ENCODE measurements around the gene PIAS4. TPM values are rescaled to one million over a fixed set of nuclear protein-coding genes. Genes with fewer than 3 reads are reported as not detected.

Gene PIAS4
- total RNA-seq, 5 donors from 2014 or later (not counting 1 experiment from before 2014, with no cell fraction given): 21.8 to 42.6 (median 31.4) TPM

DNA sequence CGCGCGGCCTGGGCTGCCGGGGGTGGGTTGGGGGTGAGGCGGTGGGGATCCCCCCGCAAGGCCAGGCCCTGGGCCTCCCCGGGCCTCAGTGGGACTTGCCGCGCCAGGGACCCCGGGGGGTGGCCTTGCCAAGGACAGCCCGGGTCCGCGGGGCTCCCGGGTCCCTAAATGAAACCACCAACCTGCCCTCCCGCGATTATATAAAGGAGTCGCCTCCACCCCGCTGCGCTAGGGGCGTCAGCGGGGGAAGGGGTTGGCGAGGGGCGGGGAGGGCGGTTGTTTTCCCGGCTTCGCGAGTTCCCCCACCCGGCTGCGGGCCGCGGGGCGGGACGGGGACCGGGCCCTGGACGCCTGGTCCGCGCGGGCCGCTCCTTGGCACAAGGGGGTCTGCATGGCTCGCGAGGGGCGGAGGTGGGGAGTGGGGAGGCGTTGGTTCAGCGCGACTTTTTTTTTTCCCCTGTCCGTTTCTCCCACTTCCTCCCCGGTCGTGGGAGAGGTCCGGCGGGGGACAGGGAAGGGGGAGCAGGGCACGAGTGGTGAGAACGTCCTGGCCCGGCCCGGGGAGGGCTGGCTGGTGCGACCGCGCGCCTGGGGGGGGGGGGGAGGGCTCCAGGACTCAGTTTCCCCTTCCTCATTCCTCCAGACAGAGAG lies 60.0 kb downstream of the PIAS4 start:
- H3K9me3 ChIP-seq: no peaks in the 10 kb centered on the region
- H3K27me3 ChIP-seq (replicated peaks in 1 of 2; ENCODE audit: control insufficient read depth in 2 of 2, extremely low read depth in 1 of 2, insufficient read depth in 2 of 2, low read length in 1 of 2): no peaks in the 10 kb centered on the region
- ATAC-seq (replicated peaks in 1 of 4): peak; percentile 2 to 18 (median 6)
- Mint-ChIP-seq H3K27ac (peak overlapping the region; percentile 92 to 93), H3K4me1 (peaks cover 28 to 37% (median 35%) of the 10 kb centered on the region in 3 donors), H3K27me3 (no peaks in the 10 kb centered on the region), H3K4me3 (peak overlapping the region; percentile 80 to 84 (median 81)), H3K9me3 (no peaks in the 10 kb centered on the region), H3K36me3 (no peaks in the 10 kb centered on the region)
- 3% methylated on average over 8 of the region's 58 CpGs for WGBS (ENCODE audit: insufficient coverage)
- H3K27ac ChIP-seq (ENCODE audit: low read length): peak overlapping the region; percentile 78
- ChIA-PET CTCF (interaction anchor here in 1 of 2 donors (1.0 kb wide), 1 partner anchor 37 kb away, joined by 6 read pairs; no protein-coding TSS in a partner anchor), POLR2A (interaction anchor here (0.6 to 1.0 kb wide), 3 partner anchors 10 to 179 kb away, joined by 3 to 15 read pairs (median 4); no protein-coding TSS in a partner anchor)
- peaks cover 14 to 50% of the 10 kb centered on the region in 2 experiments for H3K4me1 ChIP-seq (ENCODE audit: control insufficient read depth in 1 of 2, extremely low read depth in 1 of 2, insufficient read depth in 2 of 2, low read length in 2 of 2)
- peak in 11 of 35 experiments; percentile 28 to 67 (median 51) for DNase-seq
- peak overlapping the region; percentile 49 to 61 for H3K4me3 ChIP-seq (ENCODE audit: control insufficient read depth in 1 of 2, extremely low read depth in 1 of 2, low read length in 1 of 2)
- H3K36me3 ChIP-seq (ENCODE audit: control insufficient read depth in 2 of 2, extremely low read depth in 1 of 2, insufficient read depth in 1 of 2, low read length in 1 of 2): peaks cover 4 to 11% of the 10 kb centered on the region in 2 donors

DNA sequence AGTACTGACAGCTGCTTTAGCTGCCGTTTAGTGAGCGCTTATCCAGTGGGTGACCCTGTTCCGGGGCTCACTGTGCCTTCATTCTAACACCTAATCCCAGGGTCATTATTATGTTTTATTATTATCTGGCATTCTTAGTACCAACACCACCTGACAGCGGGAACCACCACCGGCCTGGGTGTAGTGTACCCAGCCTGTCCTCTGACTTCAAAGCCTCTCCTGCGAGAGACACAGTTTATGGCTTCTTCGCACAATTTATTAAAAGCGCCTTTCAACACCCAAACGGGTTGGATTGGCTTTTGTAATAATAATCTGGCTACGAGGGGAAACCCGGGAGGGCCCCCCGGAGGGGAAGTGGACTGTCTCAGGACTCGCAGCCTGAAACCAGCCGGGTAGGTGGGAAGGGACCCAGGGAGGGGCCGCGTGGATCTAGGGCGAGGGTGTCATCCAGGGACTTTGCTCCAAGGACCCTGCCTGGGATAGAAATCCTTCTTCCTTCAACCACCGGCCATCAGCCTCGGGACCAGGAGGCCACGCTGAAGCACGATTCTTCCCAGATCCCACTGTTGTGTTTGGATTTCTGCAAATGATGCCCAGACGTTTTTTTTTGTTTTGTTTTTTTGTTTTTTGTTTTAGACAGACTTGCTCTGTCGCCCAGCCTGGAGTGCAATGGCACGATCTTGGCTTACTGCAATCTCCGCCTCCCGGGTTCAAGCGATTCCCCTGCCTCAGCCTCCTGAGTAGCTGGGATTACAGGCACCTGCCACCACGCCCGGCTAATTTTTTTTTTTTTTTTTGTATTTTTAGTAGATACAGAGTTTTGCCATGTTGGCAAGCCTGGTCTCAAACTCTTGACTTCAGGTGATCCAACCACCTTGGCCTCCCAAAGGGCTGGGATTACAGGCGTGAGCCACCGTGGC lies 60.8 kb downstream of the PIAS4 start:
- H3K36me3 Mint-ChIP-seq: no peaks in the 10 kb centered on the region
- H3K27ac ChIP-seq (ENCODE audit: low read length): peak overlapping the region; percentile 78
- H3K36me3 ChIP-seq (ENCODE audit: control insufficient read depth in 2 of 2, extremely low read depth in 1 of 2, insufficient read depth in 1 of 2, low read length in 1 of 2): peaks cover under 1 to 4% of the 10 kb centered on the region in 2 donors
- H3K9me3 ChIP-seq: no peaks in the 10 kb centered on the region
- H3K4me3 ChIP-seq (ENCODE audit: control insufficient read depth in 1 of 2, extremely low read depth in 1 of 2, low read length in 1 of 2): peak overlapping the region; percentile 49 to 61
- ChIA-PET CTCF (no interaction called here), POLR2A (no interaction called here)
- no peaks in the 10 kb centered on the region for H3K27me3 ChIP-seq (replicated peaks in 1 of 2; ENCODE audit: control insufficient read depth in 2 of 2, extremely low read depth in 1 of 2, insufficient read depth in 2 of 2, low read length in 1 of 2)
- H3K4me1 Mint-ChIP-seq: peaks cover 27 to 30% (median 28%) of the 10 kb centered on the region in 3 donors
- ATAC-seq (replicated peaks in 1 of 4): no peak
- peaks cover 14 to 42% of the 10 kb centered on the region in 2 experiments for H3K4me1 ChIP-seq (ENCODE audit: control insufficient read depth in 1 of 2, extremely low read depth in 1 of 2, insufficient read depth in 2 of 2, low read length in 2 of 2)
- H3K27ac Mint-ChIP-seq: peak overlapping the region; percentile 92 to 93
- no peaks in the 10 kb centered on the region for H3K27me3 Mint-ChIP-seq
- WGBS (ENCODE audit: insufficient coverage): 24% methylated on average over 5 of the region's 31 CpGs
- no peaks in the 10 kb centered on the region for H3K9me3 Mint-ChIP-seq
- H3K4me3 Mint-ChIP-seq: peak overlapping the region; percentile 80 to 84 (median 81)
- DNase-seq: peak in 2 of 35 experiments; percentile 28 to 52

DNA sequence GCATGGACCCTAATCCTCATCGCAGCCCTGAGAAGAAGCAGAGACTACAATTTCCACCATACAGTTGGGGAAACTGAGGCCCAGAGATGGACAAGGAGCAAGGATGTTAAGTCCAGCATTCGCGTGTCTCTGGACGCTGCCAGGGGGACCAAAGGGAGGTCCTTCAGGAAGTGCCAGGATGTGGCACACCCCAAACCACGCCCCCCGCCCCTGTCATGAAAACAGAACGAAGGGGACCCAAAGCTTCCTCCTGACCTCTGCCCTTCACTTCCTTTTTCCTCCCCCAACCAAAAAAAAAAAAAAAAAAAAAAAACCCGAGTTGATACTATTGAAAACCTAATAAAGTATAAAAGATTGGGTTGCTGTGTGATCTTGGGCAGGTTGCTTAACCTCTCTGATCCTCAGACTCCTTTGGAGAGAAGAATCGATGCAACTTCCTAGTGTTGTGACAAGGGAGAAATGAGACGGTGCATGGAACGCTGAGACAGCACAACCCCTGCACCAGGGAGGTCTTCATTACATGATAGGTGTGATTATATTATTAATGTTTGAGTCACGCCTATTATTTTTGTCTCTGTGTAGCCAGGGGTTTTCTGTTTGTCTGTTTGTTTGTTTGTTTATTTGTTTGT lies 61.9 kb downstream of the PIAS4 start:
- CTCF ChIA-PET: interaction anchor here in 1 of 2 donors (1.0 kb wide), 1 partner anchor 82 kb away, joined by 4 read pairs; no protein-coding TSS in a partner anchor
- 47% methylated on average over 4 of the region's 12 CpGs for WGBS (ENCODE audit: insufficient coverage)
- peak overlapping the region; percentile 92 to 93 for H3K27ac Mint-ChIP-seq
- Histone ChIP-seq H3K4me3 (ENCODE audit: control insufficient read depth in 1 of 2, extremely low read depth in 1 of 2, low read length in 1 of 2) (peak overlapping the region in 1 of 2 donors; percentile 57), H3K27ac (ENCODE audit: low read length) (peak overlapping the region; percentile 40), H3K36me3 (ENCODE audit: control insufficient read depth in 2 of 2, extremely low read depth in 1 of 2, insufficient read depth in 1 of 2, low read length in 1 of 2) (no peaks in the 10 kb centered on the region), H3K27me3 (replicated peaks in 1 of 2; ENCODE audit: control insufficient read depth in 2 of 2, extremely low read depth in 1 of 2, insufficient read depth in 2 of 2, low read length in 1 of 2) (no peaks in the 10 kb centered on the region), H3K4me1 (ENCODE audit: control insufficient read depth in 1 of 2, extremely low read depth in 1 of 2, insufficient read depth in 2 of 2, low read length in 2 of 2) (peaks cover 14 to 31% of the 10 kb centered on the region in 2 experiments), H3K9me3 (no peaks in the 10 kb centered on the region)
- H3K9me3 Mint-ChIP-seq: no peaks in the 10 kb centered on the region
- POLR2A ChIA-PET: interaction anchor here (0.6 kb wide), 2 partner anchors 40 to 274 kb away, joined by 3 read pairs; no protein-coding TSS in a partner anchor
- no peaks in the 10 kb centered on the region for H3K36me3 Mint-ChIP-seq
- peak in 22 of 35 experiments; percentile 34 to 71 (median 45) for DNase-seq
- ATAC-seq (replicated peaks in 1 of 4): no peak
- peaks cover 21 to 28% (median 26%) of the 10 kb centered on the region in 3 donors for H3K4me1 Mint-ChIP-seq
- peak overlapping the region; percentile 49 to 81 (median 80) for H3K4me3 Mint-ChIP-seq
- H3K27me3 Mint-ChIP-seq: no peaks in the 10 kb centered on the region

DNA sequence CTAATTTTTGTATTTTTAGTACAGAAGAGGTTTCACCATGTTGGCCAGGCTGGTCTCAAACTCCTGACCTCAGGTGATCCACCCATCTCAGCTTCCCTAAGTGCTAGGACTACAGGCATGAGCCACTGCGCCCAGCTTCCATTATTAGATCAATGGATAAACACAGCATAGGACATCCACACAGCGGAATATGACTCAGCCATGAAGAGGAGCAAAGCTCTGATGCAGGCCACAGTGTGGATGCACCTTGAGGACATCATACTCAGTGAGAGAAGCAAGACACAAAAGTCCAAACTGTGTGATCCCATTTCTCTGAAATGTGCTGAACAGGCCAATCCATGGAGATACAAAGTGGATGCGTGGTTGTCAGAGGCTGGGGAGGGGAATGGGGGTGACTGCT lies 64.1 kb downstream of the PIAS4 start:
- ATAC-seq (replicated peaks in 1 of 4) (no peak), DNase-seq (no peak)
- H3K4me1 Mint-ChIP-seq: peaks cover 27 to 35% (median 28%) of the 10 kb centered on the region in 3 donors
- H3K36me3 Mint-ChIP-seq: no peaks in the 10 kb centered on the region
- no peaks in the 10 kb centered on the region for H3K27me3 Mint-ChIP-seq
- Histone ChIP-seq H3K27ac (ENCODE audit: low read length) (no peak overlapping the region), H3K4me1 (ENCODE audit: control insufficient read depth in 1 of 2, extremely low read depth in 1 of 2, insufficient read depth in 2 of 2, low read length in 2 of 2) (peaks cover 14 to 35% of the 10 kb centered on the region in 2 experiments), H3K27me3 (replicated peaks in 1 of 2; ENCODE audit: control insufficient read depth in 2 of 2, extremely low read depth in 1 of 2, insufficient read depth in 2 of 2, low read length in 1 of 2) (no peaks in the 10 kb centered on the region), H3K36me3 (ENCODE audit: control insufficient read depth in 2 of 2, extremely low read depth in 1 of 2, insufficient read depth in 1 of 2, low read length in 1 of 2) (no peaks in the 10 kb centered on the region), H3K4me3 (ENCODE audit: control insufficient read depth in 1 of 2, extremely low read depth in 1 of 2, low read length in 1 of 2) (no peak overlapping the region), H3K9me3 (no peaks in the 10 kb centered on the region)
- H3K9me3 Mint-ChIP-seq: no peaks in the 10 kb centered on the region
- POLR2A ChIA-PET: no interaction called here
- CTCF ChIA-PET: interaction anchor here in 1 of 2 donors (0.5 kb wide), 1 partner anchor 84 kb away, joined by 3 read pairs; no protein-coding TSS in a partner anchor
- peak overlapping the region in 1 of 2 donors; percentile 4 for H3K27ac Mint-ChIP-seq
- no peak overlapping the region for H3K4me3 Mint-ChIP-seq
- 87% methylated on average over 2 of the region's 3 CpGs for WGBS (ENCODE audit: insufficient coverage)

GRCh38 chr19:4075373-4075772 lies 67.8 kb downstream of the PIAS4 start:
- no peaks in the 10 kb centered on the region for H3K27me3 ChIP-seq (replicated peaks in 1 of 2; ENCODE audit: control insufficient read depth in 2 of 2, extremely low read depth in 1 of 2, insufficient read depth in 2 of 2, low read length in 1 of 2)
- H3K4me1 ChIP-seq (ENCODE audit: control insufficient read depth in 1 of 2, extremely low read depth in 1 of 2, insufficient read depth in 2 of 2, low read length in 2 of 2): peaks cover 16 to 39% of the 10 kb centered on the region in 2 experiments
- Mint-ChIP-seq H3K4me1 (peaks cover 10 to 36% (median 21%) of the 10 kb centered on the region in 3 donors), H3K9me3 (no peaks in the 10 kb centered on the region), H3K36me3 (no peaks in the 10 kb centered on the region), H3K27me3 (no peaks in the 10 kb centered on the region), H3K4me3 (peak overlapping the region in 1 of 3 donors; percentile 36), H3K27ac (peak overlapping the region in 1 of 2 donors; percentile 25)
- DNase-seq (no peak), ATAC-seq (replicated peaks in 1 of 4) (no peak)
- no peaks in the 10 kb centered on the region for H3K9me3 ChIP-seq
- no peaks in the 10 kb centered on the region for H3K36me3 ChIP-seq (ENCODE audit: control insufficient read depth in 2 of 2, extremely low read depth in 1 of 2, insufficient read depth in 1 of 2, low read length in 1 of 2)
- CTCF ChIA-PET: no interaction called here
- WGBS (ENCODE audit: insufficient coverage): 17% methylated on average over 8 of the region's 9 CpGs
- H3K27ac ChIP-seq (ENCODE audit: low read length): no peak overlapping the region
- POLR2A ChIA-PET: interaction anchor here in 1 of 2 donors (0.8 kb wide), 1 partner anchor 327 kb away, joined by 14 read pairs; the partner anchor contains the start of gene CHAF1A
- H3K4me3 ChIP-seq (ENCODE audit: control insufficient read depth in 1 of 2, extremely low read depth in 1 of 2, low read length in 1 of 2): no peak overlapping the region

Data from T-cell (primary cell).